Right lobe of liver (tissue), 6 donors: Measurements from ENCODE around the gene KRTAP19-4. TPM values are rescaled to one million over a fixed set of nuclear protein-coding genes. Genes with fewer than 3 reads are reported as not detected.

Source experiments
- ATAC-seq, 4 donors: fragments of 200-7000 bp; cut with Tn5 transposase; one replicate each; pipeline ENCODE4 v1.9.1; 2020; ENCODE audit warnings: mild to moderate bottlenecking in 4 of 4, moderate library complexity in 4 of 4
- DNase-seq, 3 donors: peaks; one replicate each; pipeline ENCODE4 v3.0.0-alpha.2; 2020
- H3K27ac ChIP-seq, 3 donors: fragments of 200-600 bp; one replicate each; pipeline ENCODE4 v1.8.0; 2022
- H3K27me3 ChIP-seq, 2 donors: fragments of 200-600 bp; one replicate each; pipeline ENCODE4 v1.8.0; 2022
- H3K36me3 ChIP-seq, 4 donors: fragments of 200-600 bp; sonication (generic) in 1 of 4; one replicate each; pipeline versions ENCODE4 v1.5.1 to v1.8.0; 2017 to 2022; ENCODE audit warnings: control low read depth in 1 of 4
- H3K4me1 ChIP-seq, 4 donors: fragments of 200-600 bp; sonication (generic) in 1 of 4; one replicate each; pipeline versions ENCODE4 v1.5.1 to v1.8.0; 2017 to 2022; ENCODE audit warnings: control low read depth in 1 of 4
- H3K4me3 ChIP-seq, 3 donors: fragments of 200-600 bp; one replicate each; pipeline ENCODE4 v1.8.0; 2022
- H3K9me3 ChIP-seq, 4 donors: fragments of 200-600 bp; sonication (generic) in 1 of 4; one replicate each; pipeline versions ENCODE4 v1.5.1 to v1.8.0; 2017 to 2022; ENCODE audit warnings: control low read depth in 1 of 4
- POLR2A ChIP-seq: fragments of 450-650 bp; IDR thresholded peaks from one replicate; pipeline ENCODE4 v1.6.1; 2017; ENCODE audit warnings: antibody characterized with exemption, mild to moderate bottlenecking
- WGBS: methylation state at CpG from one replicate; pipeline ENCODE4 v1.1.6; 2018; ENCODE audit warnings: low coverage, low lambda C conversion rate; ENCODE audit not compliant: insufficient coverage; ENCODE audit errors: missing lambda C conversion rate; 5-methylcytosine and 5-hydroxymethylcytosine counted together
- intact Hi-C, 2 donors: fragments of 100-400 bp; cut with DNase I; formaldehyde crosslinking; loops; one replicate each; pipeline versions ENCODE4 v1.11.2 to v1.14.1; 2022
- small RNA-seq, 2 experiments: library from RNA; depleted of rRNA; stranded (forward); fragments of <200 nt; gene quantifications; one replicate each; pipeline ENCODE3, GENCODE V24; 2016
- total RNA-seq, 6 experiments: library from RNA; depleted of rRNA in 2 of 6; stranded (reverse); fragments of >200 nt in 2 of 6; fragmentation: NEBNext Ultra II Directional in 3 of 6; extraction: Animal tissue kit (Norgen Biotek cat#: 25700) in 3 of 6; gene quantifications; one replicate each; pipeline versions ENCODE4 v1.1.0 to v1.2.4, GENCODE V29; 2016 to 2023
- TF ChIP-seq, protein P1 (sequence below), 4 donors: fragments of 200-600 bp in 3 of 4; fragments of 450-650 bp in 1 of 4; IDR thresholded peaks; one replicate each; pipeline versions ENCODE4 v1.5.1 to v1.8.0; 2016 to 2022; ENCODE audit warnings: antibody characterized with exemption in 4 of 4, mild to moderate bottlenecking in 2 of 4
- donor health status: DM: no; HTN: yes; CAD: no.
- donor health status: DM: no; HTN: no; CAD: no.
- donor health status: DM: no; HTN: no; CAD: no.
- donor health status: DM: no; HTN: yes; CAD: no.
- donor health status: DM: no; HTN: yes; CAD: no.

KRTAP19-4 gene
- total RNA-seq, 6 experiments from 2014 or later, result not detected

DNA sequence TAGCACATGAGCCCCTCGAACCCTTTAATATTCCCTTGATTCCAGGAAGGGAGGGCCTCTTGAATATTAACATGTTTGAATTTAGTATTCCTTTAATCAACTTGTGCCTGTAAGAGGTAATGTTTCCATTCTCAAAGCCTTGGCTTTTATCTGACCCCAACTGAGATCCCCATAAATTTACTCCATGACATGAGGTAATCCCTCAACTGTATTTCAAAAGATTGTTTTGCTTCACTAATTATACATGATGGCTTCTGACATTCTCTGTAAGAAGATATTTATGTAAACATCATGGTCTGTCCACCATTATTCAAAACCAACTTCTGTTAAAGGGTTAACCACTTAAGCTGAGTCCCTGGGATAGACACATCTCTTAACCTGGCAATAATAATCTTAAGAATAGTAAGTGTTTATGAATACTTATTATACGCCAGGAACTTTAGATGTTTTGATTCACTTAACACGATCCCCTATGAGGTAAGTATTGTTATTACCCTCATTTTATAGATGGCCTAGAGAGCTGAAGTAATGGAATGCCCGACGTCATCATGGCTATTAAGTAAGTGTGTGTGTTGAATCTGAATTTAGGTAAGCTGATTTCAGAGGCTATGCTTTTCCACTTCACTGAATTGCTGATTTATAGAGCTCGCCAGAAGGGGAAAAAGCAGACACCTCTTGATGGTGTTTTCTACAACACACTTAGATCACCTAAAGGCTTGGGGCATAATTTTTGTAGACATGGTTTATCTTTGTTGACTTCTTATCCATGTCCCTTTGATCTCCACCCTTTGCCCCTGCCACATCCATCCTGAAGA lies 27.9 kb downstream of the KRTAP19-4 start:
- 34% methylated on average over 6 of the region's 6 CpGs for WGBS
- intact Hi-C loops, result no loop called here
- no peak for TF ChIP-seq POLR2A
- TF ChIP-seq, protein P1, sequence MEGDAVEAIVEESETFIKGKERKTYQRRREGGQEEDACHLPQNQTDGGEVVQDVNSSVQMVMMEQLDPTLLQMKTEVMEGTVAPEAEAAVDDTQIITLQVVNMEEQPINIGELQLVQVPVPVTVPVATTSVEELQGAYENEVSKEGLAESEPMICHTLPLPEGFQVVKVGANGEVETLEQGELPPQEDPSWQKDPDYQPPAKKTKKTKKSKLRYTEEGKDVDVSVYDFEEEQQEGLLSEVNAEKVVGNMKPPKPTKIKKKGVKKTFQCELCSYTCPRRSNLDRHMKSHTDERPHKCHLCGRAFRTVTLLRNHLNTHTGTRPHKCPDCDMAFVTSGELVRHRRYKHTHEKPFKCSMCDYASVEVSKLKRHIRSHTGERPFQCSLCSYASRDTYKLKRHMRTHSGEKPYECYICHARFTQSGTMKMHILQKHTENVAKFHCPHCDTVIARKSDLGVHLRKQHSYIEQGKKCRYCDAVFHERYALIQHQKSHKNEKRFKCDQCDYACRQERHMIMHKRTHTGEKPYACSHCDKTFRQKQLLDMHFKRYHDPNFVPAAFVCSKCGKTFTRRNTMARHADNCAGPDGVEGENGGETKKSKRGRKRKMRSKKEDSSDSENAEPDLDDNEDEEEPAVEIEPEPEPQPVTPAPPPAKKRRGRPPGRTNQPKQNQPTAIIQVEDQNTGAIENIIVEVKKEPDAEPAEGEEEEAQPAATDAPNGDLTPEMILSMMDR (IDR thresholded peaks at IDR 0.05), result no peak
- Histone ChIP-seq H3K27me3 (no peaks in the 10 kb centered on the region), H3K9me3 (no peaks in the 10 kb centered on the region), H3K27ac (no peak overlapping the region), H3K4me1 (no peaks in the 10 kb centered on the region), H3K36me3 (no peaks in the 10 kb centered on the region), H3K4me3 (no peak overlapping the region)
- DNase-seq (no peak), ATAC-seq (no peak)

DNA sequence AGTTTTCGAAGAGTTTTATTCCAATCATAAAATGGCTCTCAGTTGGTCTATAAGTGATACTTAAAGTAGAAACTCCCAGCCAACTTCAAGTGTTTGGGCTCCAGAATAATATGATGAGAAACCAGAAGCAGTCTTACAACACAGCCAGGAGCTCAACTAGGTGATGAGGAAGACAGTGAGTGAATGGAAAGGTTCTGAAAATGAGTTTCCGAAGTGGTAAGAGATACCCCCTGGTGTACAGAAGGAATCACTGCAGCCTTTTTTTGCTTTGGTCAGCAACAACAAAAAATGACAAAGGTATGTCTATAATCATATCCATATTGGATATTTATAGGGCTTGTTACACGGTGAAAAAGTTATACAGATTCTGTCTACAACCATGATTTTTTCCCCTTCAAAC lies 33.3 kb downstream of the KRTAP19-4 start:
- Histone ChIP-seq H3K27me3 (no peaks in the 10 kb centered on the region), H3K36me3 (no peaks in the 10 kb centered on the region), H3K27ac (no peak overlapping the region), H3K9me3 (no peaks in the 10 kb centered on the region), H3K4me3 (no peak overlapping the region), H3K4me1 (no peaks in the 10 kb centered on the region)
- TF ChIP-seq, protein P1 (IDR thresholded peaks at IDR 0.05), result peak in 1 of 4 donors; percentile 43
- TF ChIP-seq POLR2A, result no peak
- no peak for DNase-seq
- WGBS, result 34% methylated on average over 3 of the region's 3 CpGs
- intact Hi-C loops, result no loop called here
- ATAC-seq, result no peak

DNA sequence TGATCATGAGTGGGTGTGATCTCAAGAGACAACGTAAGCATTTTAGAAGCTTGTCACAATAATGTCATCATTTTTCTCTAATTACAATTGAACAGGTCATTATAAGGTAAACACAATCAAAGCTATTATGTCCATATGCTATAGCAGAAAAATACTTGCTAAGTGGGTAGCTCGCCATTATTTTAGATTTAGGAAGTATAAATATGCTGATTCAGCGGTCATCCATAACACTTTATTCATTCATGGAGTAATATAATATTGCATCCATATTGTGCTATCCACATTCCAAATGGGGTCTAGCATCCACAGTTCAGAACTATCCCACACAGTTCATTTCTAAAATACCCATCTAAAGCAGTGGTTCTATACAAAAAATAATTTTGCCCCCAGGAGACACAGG lies 48.5 kb downstream of the KRTAP19-4 start:
- H3K36me3 ChIP-seq, result no peaks in the 10 kb centered on the region
- no peak for ATAC-seq
- TF ChIP-seq POLR2A, result no peak
- TF ChIP-seq, protein P1 (IDR thresholded peaks at IDR 0.05), result no peak
- no peak overlapping the region for H3K27ac ChIP-seq
- intact Hi-C loops, result no loop called here
- H3K9me3 ChIP-seq, result no peaks in the 10 kb centered on the region
- DNase-seq, result no peak
- no peak overlapping the region for H3K4me3 ChIP-seq
- WGBS, result 63% methylated on average over 3 of the region's 3 CpGs
- H3K27me3 ChIP-seq, result no peaks in the 10 kb centered on the region
- no peaks in the 10 kb centered on the region for H3K4me1 ChIP-seq

DNA sequence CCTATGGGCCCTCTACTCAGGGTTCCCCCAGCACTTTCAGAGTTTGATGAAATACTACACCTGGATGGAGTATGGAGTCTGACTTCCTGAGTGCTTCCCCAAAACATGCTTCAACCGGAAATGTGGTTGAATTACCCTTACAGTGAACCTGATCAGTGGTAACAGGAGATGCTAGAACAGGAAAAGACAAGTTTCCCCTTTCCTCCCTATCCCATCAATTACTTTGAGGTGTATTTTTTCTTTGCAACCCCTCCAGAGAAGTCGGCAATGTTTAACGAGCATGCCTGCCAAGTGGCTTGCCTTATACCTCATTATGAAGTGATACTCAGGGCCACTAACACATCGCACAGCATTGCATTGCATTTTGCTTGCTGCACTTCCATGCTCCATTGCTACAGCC lies 49.9 kb downstream of the KRTAP19-4 start:
- ATAC-seq (no peak), DNase-seq (no peak)
- H3K4me3 ChIP-seq, result no peak overlapping the region
- intact Hi-C loops, result no loop called here
- no peaks in the 10 kb centered on the region for H3K4me1 ChIP-seq
- H3K27me3 ChIP-seq, result no peaks in the 10 kb centered on the region
- H3K27ac ChIP-seq, result no peak overlapping the region
- 35% methylated on average over 4 of the region's 4 CpGs for WGBS
- no peaks in the 10 kb centered on the region for H3K9me3 ChIP-seq
- no peaks in the 10 kb centered on the region for H3K36me3 ChIP-seq
- TF ChIP-seq, protein P1 (IDR thresholded peaks at IDR 0.05), result no peak
- no peak for TF ChIP-seq POLR2A

Small RNAs within 50 kb of the gene (small RNA-seq; reads per million reads assigned to genes)
- gene AP000567.1 (0 reads per million in 2 experiments), gene KRTAP19-10P (0 reads per million in 2 experiments), gene KRTAP19-11P (0 reads per million in 2 experiments), gene KRTAP19-9P (0 reads per million in 2 experiments)

Other genes with a start within 250 kb of the KRTAP19-4 start
- not detected for gene KRTAP24-1, start 214.2 kb downstream of the KRTAP19-4 start, total RNA-seq
- not detected for gene KRTAP25-1, start 207.7 kb downstream of the KRTAP19-4 start, total RNA-seq
- not detected for gene KRTAP26-1, start 176.8 kb downstream of the KRTAP19-4 start, total RNA-seq
- gene KRTAP27-1, start 159.5 kb downstream of the KRTAP19-4 start, total RNA-seq, result not detected
- not detected for gene KRTAP23-1, start 148.6 kb downstream of the KRTAP19-4 start, total RNA-seq
- not detected for gene KRTAP13-2, start 124.9 kb downstream of the KRTAP19-4 start, total RNA-seq
- not detected for gene KRTAP13-1, start 101.1 kb downstream of the KRTAP19-4 start, total RNA-seq
- gene KRTAP13-3, start 71.2 kb downstream of the KRTAP19-4 start, total RNA-seq, result not detected
- not detected for gene KRTAP13-4, start 66.9 kb downstream of the KRTAP19-4 start, total RNA-seq
- not detected for gene KRTAP15-1, start 56.9 kb downstream of the KRTAP19-4 start, total RNA-seq
- not detected for gene KRTAP19-1, start 16.8 kb downstream of the KRTAP19-4 start, total RNA-seq
- not detected for gene KRTAP19-2, start 9.7 kb downstream of the KRTAP19-4 start, total RNA-seq
- not detected for gene KRTAP19-3, start 5.2 kb downstream of the KRTAP19-4 start, total RNA-seq
- gene KRTAP19-5, start 5.0 kb upstream of the KRTAP19-4 start, total RNA-seq, result not detected
- not detected for gene KRTAP19-6, start 44.7 kb upstream of the KRTAP19-4 start, total RNA-seq
- not detected for gene KRTAP19-7, start 64.1 kb upstream of the KRTAP19-4 start, total RNA-seq
- not detected for gene KRTAP22-2, start 93.2 kb upstream of the KRTAP19-4 start, total RNA-seq
- not detected for gene KRTAP6-3, start 95.3 kb upstream of the KRTAP19-4 start, total RNA-seq
- gene KRTAP6-2, start 101.7 kb upstream of the KRTAP19-4 start, total RNA-seq, result not detected
- gene KRTAP22-1, start 103.9 kb upstream of the KRTAP19-4 start, total RNA-seq, result not detected
- gene KRTAP6-1, start 116.8 kb upstream of the KRTAP19-4 start, total RNA-seq, result not detected
- not detected for gene KRTAP20-1, start 119.3 kb upstream of the KRTAP19-4 start, total RNA-seq
- not detected for gene KRTAP20-4, start 123.5 kb upstream of the KRTAP19-4 start, total RNA-seq
- not detected for gene KRTAP20-2, start 138.0 kb upstream of the KRTAP19-4 start, total RNA-seq
- not detected for gene KRTAP20-3, start 145.7 kb upstream of the KRTAP19-4 start, total RNA-seq
- not detected for gene KRTAP21-3, start 221.6 kb upstream of the KRTAP19-4 start, total RNA-seq